Measurements from ENCODE around the gene PSMC5. TPM values are rescaled to one million over a fixed set of nuclear protein-coding genes. Genes with fewer than 3 reads are reported as not detected.

The PSMC5 gene
- total and polyA plus RNA-seq, 10 of the 15 experiments (the other 5 are each of a cell fraction or from before 2014, with no cell fraction given): 55.0 to 266 (median 148) TPM

GRCh38 chr17:63816123-63816522 lies 11.1 kb upstream of the PSMC5 start:
- no TSS peak for BruUV-seq (replicated peaks)
- SMC1A ChIA-PET (ENCODE audit: uncharacterized antibody, unreplicated experiment): interaction anchor here (1.6 to 2.0 kb wide), 2 partner anchors 12 to 52 kb away, joined by 3 to 5 read pairs; partner anchors contain the start of gene FTSJ3
- Histone ChIP-seq H3K79me2 (ENCODE audit: control insufficient read depth, insufficient read depth, low read length) (no peaks in the 10 kb centered on the region), H3K4me1 (ENCODE audit: control insufficient read depth, insufficient read depth, low read length) (no peaks in the 10 kb centered on the region), H3K36me3 (ENCODE audit: control insufficient read depth in 2 of 2, insufficient read depth in 2 of 2, low read length in 1 of 2) (peaks cover 38 to 55% of the 10 kb centered on the region in 2 experiments), H3K27ac (ENCODE audit: control insufficient read depth, insufficient read depth) (no peak overlapping the region), H3K27me3 (replicated peaks in 1 of 2; ENCODE audit: control insufficient read depth in 2 of 2, insufficient read depth in 2 of 2, low read length in 1 of 2) (no peaks in the 10 kb centered on the region), H3K9me3 (replicated peaks; ENCODE audit: control insufficient read depth, insufficient read depth, low read length) (no peaks in the 10 kb centered on the region), H3K9ac (ENCODE audit: control insufficient read depth, insufficient read depth, low read length) (no peak overlapping the region), H2AFZ (ENCODE audit: control insufficient read depth, low read depth, low read length) (no peak overlapping the region), H3K4me2 (ENCODE audit: control insufficient read depth, insufficient read depth) (no peak overlapping the region), H3K4me3 (no peak overlapping the region), H4K20me1 (ENCODE audit: control insufficient read depth, insufficient read depth) (no peaks in the 10 kb centered on the region; the same call in 1 of the 2 replicates)
- CTCF ChIA-PET: interaction anchor here (1.1 to 2.0 kb wide), 2 partner anchors 12 to 50 kb away, joined by 3 to 4 read pairs; partner anchors contain the start of gene FTSJ3
- ATAC-seq: no peak
- in situ Hi-C loops (cut with MboI) (no loop called here), intact Hi-C loops (cut with micrococcal nuclease; ENCODE audit: unreplicated experiment) (no loop called here)
- POLR2A ChIA-PET: no interaction called here
- WGBS (ENCODE audit: insufficient coverage, insufficient replicate concordance, low lambda C conversion rate, missing lambda C conversion rate): 100% methylated on average over 2 of the region's 2 CpGs
- no peak for TF ChIP-seq FOXK2 (IDR thresholded peaks at IDR 0.05)
- TF ChIP-seq CEBPZ (IDR thresholded peaks at IDR 0.05; ENCODE audit: low read depth, low read length): no peak
- no peak for TF ChIP-seq DPF2 (IDR thresholded peaks at IDR 0.05)
- TF ChIP-seq ETV6 (conservative IDR thresholded peaks at IDR 0.05 in 1 of 2, IDR thresholded peaks at IDR 0.05 in 1 of 2; ENCODE audit: borderline replicate concordance in 1 of 2, low read depth in 1 of 2): no peak
- TF ChIP-seq MEF2B (IDR thresholded peaks at IDR 0.05; ENCODE audit: partially characterized antibody, poor library complexity, severe bottlenecking): no peak
- no peak for TF ChIP-seq BMI1 (IDR thresholded peaks at IDR 0.05; ENCODE audit: borderline replicate concordance)
- TF ChIP-seq EED (IDR thresholded peaks at IDR 0.05; ENCODE audit: low read depth): no peak
- TF ChIP-seq E2F4 (IDR thresholded peaks at IDR 0.05; ENCODE audit: low read depth, low read length): no peak
- no peak for TF ChIP-seq STAT1 (conservative IDR thresholded peaks at IDR 0.05)
- no peak for TF ChIP-seq ATF7 (IDR thresholded peaks at IDR 0.05; ENCODE audit: low read depth)
- TF ChIP-seq ZBED1 (IDR thresholded peaks at IDR 0.05; ENCODE audit: borderline replicate concordance): no peak
- no peak for TF ChIP-seq NR2C1 (IDR thresholded peaks at IDR 0.05)
- TF ChIP-seq IRF4 (IDR thresholded peaks at IDR 0.05; ENCODE audit: low read depth, low read length): no peak
- no peak for TF ChIP-seq E2F8 (IDR thresholded peaks at IDR 0.05; ENCODE audit: low read depth, partially characterized antibody)
- no peak for TF ChIP-seq SUPT20H (IDR thresholded peaks at IDR 0.05; ENCODE audit: borderline replicate concordance, control insufficient read depth, low read depth, low read length)
- TF ChIP-seq TCF7 (IDR thresholded peaks at IDR 0.05; ENCODE audit: borderline replicate concordance): no peak
- TF ChIP-seq TAF1 (IDR thresholded peaks at IDR 0.05; ENCODE audit: borderline replicate concordance, low read depth, low read length): no peak
- no peak for FAIRE-seq
- no peak for DNase-seq (ENCODE audit: low read depth, low spot score)
- RAD21 ChIA-PET (ENCODE audit: unreplicated experiment): no interaction called here
